ENCODE measurements around the gene MAPK13.

The MAPK13 gene

DNA sequence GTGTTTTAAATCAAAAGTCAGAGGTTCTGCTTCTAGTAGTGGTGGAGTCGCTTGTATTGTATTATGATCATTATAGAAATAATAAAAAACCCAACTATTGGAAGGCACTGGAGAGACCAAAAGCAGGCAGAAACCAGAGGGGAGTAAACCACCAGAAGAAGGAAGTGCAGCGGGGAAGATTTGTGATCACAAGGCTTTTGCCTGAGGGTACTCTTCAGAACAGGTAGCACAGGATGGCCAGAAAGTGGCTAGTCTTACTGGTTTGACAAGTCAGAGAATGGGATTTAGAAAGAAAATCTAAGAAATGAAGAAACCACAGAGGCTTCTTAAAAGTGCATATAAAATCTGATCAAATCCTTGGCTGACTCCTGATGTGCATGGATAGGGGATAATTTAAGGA is 24.0 kb downstream of the MAPK13 start:
- DNase-seq (ENCODE audit: low read depth) = no peak

GRCh38 chr6:36155662-36156061 is 25.3 kb downstream of the MAPK13 start:
- DNase-seq (ENCODE audit: low read depth) = no peak

DNA sequence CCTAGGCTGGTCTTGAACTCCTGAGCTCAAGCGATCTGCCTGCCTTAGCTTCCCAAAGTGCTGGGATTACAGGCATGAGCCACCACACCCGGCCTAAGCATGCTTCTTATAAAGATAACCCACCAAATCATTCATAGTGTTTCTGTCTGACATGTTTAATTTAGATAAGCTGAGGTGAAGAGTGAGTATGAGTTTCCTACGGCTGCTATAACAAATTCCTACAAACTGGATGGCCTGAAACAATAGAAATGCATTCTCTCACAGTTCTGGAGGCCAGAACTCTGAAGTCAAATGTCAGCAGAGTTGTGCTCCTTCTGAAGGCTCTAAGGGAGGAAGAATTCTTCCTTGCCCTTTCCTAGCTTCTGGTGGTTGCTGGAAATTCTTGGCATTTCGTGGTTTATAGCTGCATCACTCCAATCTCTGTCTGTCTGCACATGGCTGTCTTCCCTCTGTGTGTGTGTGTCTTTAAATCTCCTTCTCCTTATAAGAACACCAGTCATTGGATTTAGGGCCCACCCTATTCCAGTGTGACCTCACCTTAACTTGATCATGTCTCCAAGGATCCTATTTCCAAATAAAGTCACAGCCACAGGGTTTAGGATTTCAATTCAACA is 29.9 kb downstream of the MAPK13 start:
- DNase-seq (ENCODE audit: low read depth) = no peak

DNA sequence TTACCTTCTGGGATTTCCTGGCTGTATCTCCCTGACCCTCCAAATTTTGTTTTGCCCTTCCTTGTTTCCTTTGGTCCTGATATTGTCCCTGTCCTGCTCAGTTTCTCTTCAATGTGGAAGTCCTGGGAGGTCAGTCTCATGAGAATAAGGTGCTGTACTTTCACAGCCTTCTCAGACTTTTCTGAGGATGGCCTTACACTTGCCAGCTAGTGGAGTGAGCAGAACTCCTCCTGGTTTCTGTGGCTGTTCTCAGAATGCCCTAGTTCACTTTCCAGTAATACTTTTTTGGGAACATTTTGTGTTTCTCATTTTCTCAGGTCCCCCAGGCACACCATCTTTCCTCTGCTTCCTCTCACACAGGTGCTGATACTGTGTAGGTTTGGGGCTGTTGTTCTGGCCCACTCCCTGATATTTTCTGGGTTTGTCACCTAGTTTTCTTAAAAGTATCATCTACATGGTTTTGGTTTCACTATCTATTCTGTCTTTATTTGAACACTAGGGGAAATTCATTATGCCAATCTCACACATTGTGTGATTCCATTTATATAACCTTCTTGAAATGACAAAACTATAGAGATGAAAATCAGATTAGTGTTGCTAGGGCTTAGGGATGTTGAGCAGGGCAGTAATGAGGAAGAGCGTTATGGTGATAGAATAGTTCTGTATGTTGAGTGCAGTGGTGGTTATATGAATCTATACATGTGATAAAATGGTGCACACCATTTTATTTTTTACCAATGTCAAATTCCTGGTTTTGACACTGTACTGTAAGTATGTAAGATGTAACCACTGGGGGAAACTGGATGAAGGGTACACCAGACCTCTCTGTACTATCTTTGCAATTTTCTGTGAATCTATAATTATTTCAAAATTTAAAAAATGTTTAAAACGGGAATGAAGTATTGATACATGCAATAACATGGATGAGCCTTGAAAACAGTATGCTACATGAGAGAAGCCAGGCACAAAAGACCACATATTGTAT is 39.0 kb downstream of the MAPK13 start:
- DNase-seq (ENCODE audit: low read depth) = no peak

DNA sequence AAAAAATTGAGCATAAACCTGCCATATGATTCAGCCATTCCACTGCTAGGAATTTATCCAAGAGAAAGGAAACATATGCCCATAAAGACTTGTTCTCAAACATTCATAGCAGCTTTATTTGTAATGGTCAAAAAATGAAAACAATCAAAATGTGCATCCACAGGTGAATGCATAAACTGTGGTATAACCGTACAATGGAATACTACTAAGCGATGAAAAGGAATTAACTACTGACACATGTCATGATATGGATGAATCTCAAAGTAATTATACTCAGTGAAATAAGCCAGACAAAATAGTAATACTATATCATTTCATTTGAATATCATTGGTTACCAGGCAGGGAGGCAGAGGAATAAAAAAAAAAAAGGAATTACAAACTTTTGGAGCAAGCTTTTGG is 40.4 kb downstream of the MAPK13 start:
- no peak for DNase-seq (ENCODE audit: low read depth)

- DNase-seq (ENCODE audit: low read depth) = no peak
Observed at GRCh38 chr6:36171573-36171972, 41.3 kb downstream of the MAPK13 start.

- DNase-seq (ENCODE audit: low read depth) = no peak
Observed at GRCh38 chr6:36177166-36177565, 46.9 kb downstream of the MAPK13 start.

DNA sequence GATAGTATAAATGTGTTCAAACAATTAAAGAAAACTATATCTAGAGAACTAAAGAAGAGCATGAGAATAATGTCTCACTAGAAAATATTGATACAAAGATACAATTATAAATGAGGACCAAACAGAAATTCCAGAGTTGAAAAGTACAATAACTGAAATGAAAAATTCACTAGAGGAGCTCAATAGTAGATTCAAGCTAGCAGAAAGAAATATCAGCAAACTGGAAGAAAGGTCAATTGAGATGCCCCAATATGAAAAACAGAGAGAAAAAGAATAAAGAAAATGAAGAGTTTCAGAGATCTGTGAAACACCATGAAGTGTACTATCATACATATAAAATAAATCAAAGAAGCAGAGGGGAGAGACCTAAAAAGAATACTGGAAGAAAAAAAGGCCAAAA is 48.2 kb downstream of the MAPK13 start:
- DNase-seq (ENCODE audit: low read depth) = no peak

GRCh38 chr6:36180126-36180525 is 49.8 kb downstream of the MAPK13 start:
- DNase-seq (ENCODE audit: low read depth) = no peak

- no peak for DNase-seq (ENCODE audit: low read depth)
Observed at GRCh38 chr6:36184311-36184710, 54.0 kb downstream of the MAPK13 start.

- no peak for DNase-seq (ENCODE audit: low read depth)
Observed at GRCh38 chr6:36186199-36186598, 55.9 kb downstream of the MAPK13 start.

- DNase-seq (ENCODE audit: low read depth) = no peak
Observed at GRCh38 chr6:36187446-36187845, 57.1 kb downstream of the MAPK13 start.
